Astrocyte of the spinal cord (primary cell): Measurements from ENCODE around the gene ATG14.
A peak's percentile ranks its signal among the peaks of the same experiment; 100 is the strongest.
"Not testable (repeated sequence)": the region's sequence is repeated elsewhere in the genome, so short reads cannot be mapped to it uniquely, and the experiment has no call there.

Experiments
- DNase-seq: peaks from one replicate; pipeline ENCODE4 v3.0.0; 2011; ENCODE audit warnings: low read depth, low spot score
- H3K4me3 ChIP-seq: 2 replicates; pipeline ENCODE4 v1.5.1; 2011; ENCODE audit warnings: low read depth, mild to moderate bottlenecking, low read length, moderate library complexity
- CTCF ChIP-seq: IDR thresholded peaks from 2 replicates; pipeline ENCODE4 v1.5.1; 2012; ENCODE audit warnings: low read depth, mild to moderate bottlenecking, low read length, inconsistent platforms
- in situ Hi-C: cut with HindIII; loops from 2 replicates; pipeline ENCODE4 v1.10.0; 2017; ENCODE audit warnings: low sequenced_read_pairs

ATG14 gene

GRCh38 chr14:55347040-55347439 is 64.6 kb downstream of the ATG14 start:
- in situ Hi-C loops = no loop called here
- no peak overlapping the region for H3K4me3 ChIP-seq
- DNase-seq = no peak
- TF ChIP-seq CTCF = no peak

GRCh38 chr14:55344582-55345163 is 67.0 kb downstream of the ATG14 start:
- H3K4me3 ChIP-seq, in situ Hi-C loops, DNase-seq: not testable (repeated sequence)

GRCh38 chr14:55341781-55342180 is 69.8 kb downstream of the ATG14 start:
- in situ Hi-C loops = no loop called here
- DNase-seq = no peak
- no peak for TF ChIP-seq CTCF
- no peak overlapping the region for H3K4me3 ChIP-seq

- in situ Hi-C loops = no loop called here
- no peak overlapping the region for H3K4me3 ChIP-seq
- no peak for TF ChIP-seq CTCF
- no peak for DNase-seq
Measured at GRCh38 chr14:55340482-55340881, 71.1 kb downstream of the ATG14 start.

GRCh38 chr14:55339770-55340169 is 71.9 kb downstream of the ATG14 start:
- DNase-seq = no peak
- in situ Hi-C loops = no loop called here
- TF ChIP-seq CTCF = no peak
- H3K4me3 ChIP-seq = no peak overlapping the region

GRCh38 chr14:55336691-55337090 is 74.9 kb downstream of the ATG14 start:
- no peak overlapping the region for H3K4me3 ChIP-seq
- TF ChIP-seq CTCF = no peak
- no peak for DNase-seq
- in situ Hi-C loops = no loop called here

- H3K4me3 ChIP-seq = no peak overlapping the region
- peak; percentile 31 for DNase-seq
- in situ Hi-C loops = no loop called here
- no peak for TF ChIP-seq CTCF
Measured at GRCh38 chr14:55336162-55336561, 75.5 kb downstream of the ATG14 start.
